Measurements from ENCODE around the gene TSHZ1.
"Not testable (repeated sequence)": the region's sequence is repeated elsewhere in the genome, so short reads cannot be mapped to it uniquely, and the experiment has no call there.

The TSHZ1 gene

DNA sequence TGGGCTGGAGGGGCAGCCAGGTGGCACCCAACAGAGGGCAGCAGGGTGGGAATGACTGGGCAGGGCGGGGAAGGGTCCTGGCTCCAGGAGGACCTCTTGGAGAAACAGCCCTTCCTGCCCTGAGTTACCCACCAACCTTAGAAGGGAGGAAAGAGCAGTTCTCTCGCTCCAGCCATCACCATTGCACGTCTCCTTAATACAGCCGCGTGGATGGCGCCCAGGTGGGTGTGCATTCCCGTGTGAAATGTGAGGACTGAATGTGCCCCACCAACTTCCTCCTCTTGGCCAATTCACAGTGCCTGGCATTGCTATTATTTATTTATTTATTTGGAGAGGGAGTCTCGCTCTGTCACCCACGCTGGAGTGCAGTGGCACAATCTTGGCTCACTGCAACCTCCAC is 109.9 kb downstream of the TSHZ1 start:
- no peak for FAIRE-seq

DNA sequence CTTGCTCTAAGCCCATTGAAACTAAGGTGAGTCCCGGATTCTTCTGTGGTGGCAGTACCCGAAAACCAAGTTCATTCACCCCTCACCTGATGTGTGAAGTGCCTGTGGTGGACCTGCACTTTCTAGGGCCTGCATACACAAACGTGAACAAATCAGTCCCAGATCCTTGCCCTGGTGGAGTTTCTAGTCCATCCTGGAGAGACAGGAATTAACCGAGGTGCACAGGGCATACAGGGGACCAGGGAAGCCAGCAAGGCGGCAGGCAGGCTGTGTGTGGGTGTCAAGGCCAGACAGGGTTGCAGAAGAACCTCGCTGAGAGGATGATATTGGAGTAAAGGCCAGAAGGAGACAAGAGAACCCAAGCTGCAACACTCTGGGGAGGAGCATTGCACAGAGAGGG is 110.8 kb downstream of the TSHZ1 start:
- no peak for FAIRE-seq

DNA sequence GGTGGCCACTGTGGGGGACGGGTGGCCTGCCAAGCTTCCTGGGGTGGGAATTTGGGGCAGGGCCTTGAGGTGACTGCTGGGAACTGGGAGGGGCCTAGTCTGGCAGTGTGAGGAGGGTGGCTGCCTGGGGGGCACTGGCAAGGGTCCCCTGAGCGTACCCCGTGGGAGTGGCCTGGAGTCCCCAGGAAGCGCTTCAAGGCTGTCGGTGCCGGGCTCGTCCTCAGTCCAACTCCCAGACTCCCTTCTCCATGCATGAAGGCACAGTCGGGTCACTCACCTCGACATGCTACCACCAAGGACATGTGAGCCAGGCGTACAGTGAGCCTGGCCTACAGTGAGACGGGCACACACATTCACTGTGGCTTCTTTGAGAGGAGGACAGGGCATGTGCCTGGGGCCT is 111.6 kb downstream of the TSHZ1 start:
- FAIRE-seq: no peak

DNA sequence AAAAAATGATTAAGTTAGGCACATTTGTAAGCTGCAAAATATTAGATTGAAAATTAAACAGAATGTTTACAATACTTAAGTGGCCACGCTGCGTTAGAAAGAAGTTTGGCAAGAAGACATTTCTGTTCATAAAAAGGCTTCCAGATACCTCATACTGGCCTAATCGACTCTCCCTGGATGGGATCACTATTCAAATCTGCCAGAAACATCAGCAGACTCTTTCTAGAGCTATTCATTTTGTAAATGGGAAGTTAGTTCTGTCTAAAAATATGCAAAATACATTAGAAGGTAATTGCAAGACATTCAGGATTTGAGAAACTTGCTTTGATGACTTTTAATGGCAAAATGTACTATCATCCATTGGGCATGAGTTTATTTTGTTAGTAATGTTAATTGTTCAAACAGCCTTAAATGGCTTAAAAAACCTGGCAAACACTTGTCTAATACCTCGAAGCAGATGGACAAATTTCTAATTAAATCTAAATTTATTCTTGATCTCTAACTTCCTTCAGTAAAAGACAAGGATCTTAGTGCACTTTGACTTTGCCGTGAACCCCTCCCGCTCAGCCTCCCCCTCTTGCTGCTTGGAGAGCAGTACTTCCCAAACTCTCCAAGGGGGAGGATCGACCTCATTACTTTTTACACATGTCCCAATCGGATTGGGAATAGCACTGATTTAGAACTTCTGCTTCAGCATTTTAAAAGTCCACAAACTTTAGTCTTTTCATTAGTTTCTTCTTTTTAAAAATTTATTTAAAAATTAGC is 113.4 kb downstream of the TSHZ1 start:
- FAIRE-seq: no peak

DNA sequence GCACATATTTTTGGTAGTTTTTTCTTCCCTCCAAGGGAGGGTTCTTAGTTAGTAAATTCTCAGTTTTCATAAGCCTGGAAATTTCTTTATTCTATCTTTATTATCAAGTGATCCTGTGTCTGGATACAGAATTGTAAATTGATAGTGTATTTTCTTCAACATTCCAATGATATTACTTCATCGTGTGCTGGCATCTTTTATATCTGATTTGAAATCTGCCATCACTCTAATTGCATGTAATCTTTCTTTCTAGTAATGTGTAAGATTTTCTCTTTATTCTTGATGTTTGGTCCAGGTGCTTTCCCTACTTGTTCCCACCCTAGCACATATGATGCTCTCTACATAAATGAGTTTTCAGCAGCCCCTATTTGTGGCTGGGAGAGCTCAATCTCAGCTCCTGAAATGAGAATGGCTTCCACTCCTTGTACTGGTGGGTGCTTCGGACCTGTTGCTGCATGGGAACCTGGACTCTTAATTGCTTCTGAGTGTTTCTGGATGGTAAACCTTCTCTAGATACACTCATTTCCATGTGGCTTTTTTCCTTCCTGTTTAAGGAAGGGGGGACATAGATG is 114.2 kb downstream of the TSHZ1 start:
- FAIRE-seq: no peak

DNA sequence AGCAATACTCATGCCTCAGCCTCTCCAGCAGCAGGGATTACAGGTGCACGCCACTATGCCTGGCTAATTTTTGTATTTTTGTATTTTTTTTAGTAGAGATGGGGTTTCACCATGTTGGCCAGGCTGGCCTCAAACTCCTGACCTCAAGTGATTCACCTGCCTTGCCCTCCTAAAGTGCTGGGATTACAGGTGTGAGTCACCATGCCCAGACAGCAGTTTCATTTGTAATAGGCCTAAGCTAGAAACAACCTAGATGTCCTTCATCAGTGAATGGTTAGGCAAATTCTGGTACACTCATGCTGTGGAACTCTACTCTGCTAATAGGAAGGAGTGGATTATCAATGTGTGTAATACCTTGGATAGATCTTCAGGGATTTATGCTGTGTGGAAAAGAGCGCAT is 119.2 kb downstream of the TSHZ1 start:
- FAIRE-seq: not testable (repeated sequence)

DNA sequence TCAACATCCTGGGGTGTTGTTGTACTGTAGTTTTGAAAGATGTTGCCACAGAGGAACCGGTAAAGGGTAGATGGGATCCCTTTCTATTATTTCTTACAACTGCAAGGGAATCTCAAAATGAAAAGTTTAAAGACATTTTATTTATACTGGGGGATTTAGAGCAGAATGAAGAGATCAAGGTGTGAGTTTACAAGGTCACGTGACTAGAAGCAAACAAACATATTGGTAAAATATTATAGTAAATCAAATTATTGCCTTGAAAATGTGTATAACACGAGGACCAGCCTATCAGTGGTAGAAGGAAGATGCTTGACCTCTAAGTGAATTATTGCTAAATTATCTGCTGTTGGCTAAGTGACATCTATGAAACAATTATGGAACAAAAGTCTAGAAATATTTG is 119.7 kb downstream of the TSHZ1 start:
- FAIRE-seq: no peak

DNA sequence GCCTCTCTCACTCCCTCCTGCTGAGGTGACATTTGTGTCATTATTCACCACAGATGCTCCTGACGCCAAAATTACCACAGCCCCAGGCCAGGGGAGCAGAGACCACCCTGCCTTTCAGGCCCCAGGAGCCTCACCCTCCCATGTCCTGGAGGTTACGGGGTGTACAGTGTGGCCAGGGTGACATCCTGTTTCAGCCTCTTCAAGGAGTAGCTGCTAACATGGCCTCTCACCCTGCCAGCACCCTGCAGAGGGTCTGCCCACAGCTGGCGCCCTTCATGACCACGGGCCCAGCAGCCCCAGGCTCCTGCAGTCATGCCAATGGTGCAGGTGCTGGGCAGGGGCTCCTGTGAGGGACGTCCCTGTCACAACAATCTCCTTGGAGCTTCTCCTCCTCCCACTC is 124.3 kb downstream of the TSHZ1 start:
- no peak for FAIRE-seq

DNA sequence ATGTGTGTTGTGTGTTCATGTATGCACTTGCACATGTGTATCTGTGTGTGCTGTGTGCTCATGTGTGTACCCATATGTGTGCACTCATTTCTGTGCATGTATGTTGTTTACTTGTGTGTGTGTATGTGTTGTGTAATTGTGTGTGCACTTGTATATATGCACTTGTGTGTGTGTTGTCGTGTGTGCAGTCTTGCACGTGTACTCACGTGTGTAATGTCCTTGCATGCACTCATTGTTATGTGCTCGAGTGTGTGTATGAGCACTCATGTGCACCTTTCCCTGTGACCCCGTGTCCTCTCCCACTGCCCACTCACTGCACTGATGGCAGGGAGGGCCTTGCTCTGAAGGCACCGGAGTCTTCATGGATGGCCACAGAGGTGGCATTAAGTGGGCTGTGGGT is 124.9 kb downstream of the TSHZ1 start:
- no peak for FAIRE-seq

DNA sequence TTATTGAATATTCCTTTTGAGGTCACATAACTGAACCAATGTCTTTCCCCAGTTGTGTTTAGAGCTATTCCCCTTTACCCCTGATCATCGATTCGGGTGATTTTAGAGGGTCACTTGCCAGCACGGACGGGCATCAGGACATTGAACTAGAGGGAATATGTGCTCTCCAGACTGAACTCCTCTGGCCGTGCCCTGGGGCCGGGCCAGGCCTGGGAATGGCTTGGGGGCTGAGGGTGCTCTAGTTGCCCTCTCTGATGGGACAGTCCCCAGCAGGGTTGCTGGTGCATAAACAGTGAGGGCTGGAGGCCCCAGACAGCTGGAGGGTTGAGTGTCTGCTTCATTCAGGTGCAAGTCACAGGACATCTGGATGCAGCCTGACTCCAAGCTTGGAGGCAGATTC is 126.2 kb downstream of the TSHZ1 start:
- no peak for FAIRE-seq

DNA sequence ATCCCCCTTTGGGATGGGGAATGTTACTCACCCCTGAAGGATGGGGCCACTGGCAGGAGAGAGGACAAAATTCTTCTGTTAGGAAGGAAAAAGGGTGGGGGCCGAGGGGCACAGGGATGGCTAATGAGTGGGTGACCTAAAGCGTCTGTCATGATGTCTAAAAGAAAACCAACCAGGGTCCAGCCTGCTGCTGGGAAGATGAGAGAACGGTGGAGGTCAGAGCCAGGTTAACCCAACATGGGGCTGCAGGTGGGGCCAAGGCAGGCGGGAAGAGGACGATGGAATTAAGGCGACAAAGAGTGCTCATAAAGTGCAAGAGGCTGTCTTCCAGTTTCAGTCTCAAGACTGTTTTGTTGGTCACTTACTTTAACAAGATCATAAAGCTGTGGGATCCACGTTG is 126.8 kb downstream of the TSHZ1 start:
- FAIRE-seq: no peak

DNA sequence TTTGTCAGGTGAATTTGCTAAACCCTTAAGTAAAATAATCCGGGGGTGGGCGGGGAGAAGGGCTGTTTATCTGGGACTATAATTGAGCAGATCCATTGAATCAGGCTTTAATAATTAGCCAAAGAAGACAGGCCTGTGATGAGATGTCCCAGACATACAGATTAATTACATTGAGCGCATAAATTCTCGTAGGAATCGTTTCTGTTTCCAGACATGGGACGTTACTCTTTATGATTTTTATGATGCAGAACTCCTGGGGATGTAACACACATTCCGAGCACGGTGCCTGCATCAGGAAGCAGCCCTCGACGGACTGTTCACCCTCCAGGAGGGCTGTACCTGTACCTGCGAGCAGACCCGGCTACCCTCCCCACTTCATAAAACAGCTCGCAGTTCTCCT is 128.0 kb downstream of the TSHZ1 start:
- FAIRE-seq: no peak
